Activated T-cell treated with anti-CD3 and anti-CD28 coated beads, Interleukin-2, amount 50 U/mL, for 72 hours (primary cell): ENCODE measurements around the gene VWA8. TPM values are rescaled to one million over a fixed set of nuclear protein-coding genes. Genes with fewer than 3 reads are reported as not detected.

ENCODE experiments used
- ATAC-seq, 2 donors: fragments of 150-1000 bp; cut with Tn5 transposase; replicated peaks in 1 of 2; 2 replicates each; pipeline ENCODE4 v1.10.0; 2021; ENCODE audit warnings: moderate library complexity in 2 of 2, mild to moderate bottlenecking in 1 of 2
- DNase-seq, 2 donors: peaks; one replicate each; pipeline ENCODE4 v3.0.0; 2021 to 2022; ENCODE audit warnings: mixed read lengths in 1 of 2
- H3K27ac Mint-ChIP-seq: one replicate; pipeline ENCODE4 v1.8.0; 2022; ENCODE audit warnings: mild to moderate bottlenecking, moderate library complexity, mixed read lengths
- H3K27me3 Mint-ChIP-seq: one replicate; pipeline ENCODE4 v1.8.0; 2022; ENCODE audit warnings: low read depth, mixed read lengths
- H3K36me3 Mint-ChIP-seq, 2 donors: one replicate each; pipeline ENCODE4 v1.8.0; 2022; ENCODE audit warnings: mixed read lengths in 2 of 2, mild to moderate bottlenecking in 1 of 2; ENCODE audit not compliant: insufficient read depth in 2 of 2
- H3K4me1 Mint-ChIP-seq: one replicate; pipeline ENCODE4 v1.8.0; 2022; ENCODE audit warnings: low read depth, mixed read lengths
- H3K4me3 Mint-ChIP-seq, 2 donors: one replicate each; pipeline ENCODE4 v1.8.0; 2022; ENCODE audit warnings: mild to moderate bottlenecking in 2 of 2, mixed read lengths in 2 of 2, moderate library complexity in 2 of 2
- H3K9me3 Mint-ChIP-seq, 2 donors: one replicate each; pipeline ENCODE4 v1.8.0; 2022; ENCODE audit warnings: mixed read lengths in 2 of 2
- total RNA-seq, 2 donors: library from RNA; stranded (reverse); gene quantifications; one replicate each; pipeline ENCODE4 v1.2.3, GENCODE V29; 2022

Gene VWA8
- 10 to 100 TPM; 25.6 to 35.0 TPM for total RNA-seq

GRCh38 chr13:41960637-41961465, at the start of gene VWA8:
VWA8 (minus strand) TSS chr13:41961109; CDS start chr13:41961015, 94 bp downstream.
- H3K36me3 Mint-ChIP-seq, result peaks cover 6 to 8% of the 10 kb centered on the region in 2 donors
- ATAC-seq, result peak; percentile 84 to 85
- H3K27me3 Mint-ChIP-seq, result no peaks in the 10 kb centered on the region
- peak; percentile 90 for DNase-seq
- H3K4me3 Mint-ChIP-seq, result peak within 1 kb of the TSS; percentile 89 to 93
- peaks cover 56% of the 10 kb centered on the region for H3K4me1 Mint-ChIP-seq
- peaks cover 6 to 8% of the 10 kb centered on the region in 2 donors for H3K9me3 Mint-ChIP-seq
- peak within 1 kb of the TSS; percentile 90 for H3K27ac Mint-ChIP-seq

- H3K4me3 Mint-ChIP-seq, result no peak overlapping the region
- no peaks in the 10 kb centered on the region for H3K9me3 Mint-ChIP-seq
- peaks cover 20% of the 10 kb centered on the region for H3K27me3 Mint-ChIP-seq
- DNase-seq (no peak), ATAC-seq (no peak)
- H3K4me1 Mint-ChIP-seq, result no peaks in the 10 kb centered on the region
- no peaks in the 10 kb centered on the region for H3K36me3 Mint-ChIP-seq
- no peak overlapping the region for H3K27ac Mint-ChIP-seq
Measured at GRCh38 chr13:42009057-42009456, 48.1 kb upstream of the VWA8 start.

- ATAC-seq, result no peak
- no peak for DNase-seq
- Mint-ChIP-seq H3K9me3 (no peaks in the 10 kb centered on the region), H3K36me3 (no peaks in the 10 kb centered on the region), H3K27ac (no peak overlapping the region), H3K4me3 (no peak overlapping the region), H3K27me3 (peaks cover 20% of the 10 kb centered on the region), H3K4me1 (no peaks in the 10 kb centered on the region)
Measured at GRCh38 chr13:42007844-42008243, 46.9 kb upstream of the VWA8 start.

- Mint-ChIP-seq H3K27ac (no peak overlapping the region), H3K9me3 (no peaks in the 10 kb centered on the region), H3K4me1 (no peaks in the 10 kb centered on the region), H3K36me3 (no peaks in the 10 kb centered on the region), H3K27me3 (peaks cover 37% of the 10 kb centered on the region), H3K4me3 (no peak overlapping the region)
- ATAC-seq, result no peak
- DNase-seq, result no peak
Measured at GRCh38 chr13:42002066-42002465, 41.2 kb upstream of the VWA8 start.

- Mint-ChIP-seq H3K4me3 (no peak overlapping the region), H3K36me3 (no peaks in the 10 kb centered on the region), H3K9me3 (no peaks in the 10 kb centered on the region), H3K27me3 (peaks cover 37% of the 10 kb centered on the region), H3K4me1 (no peaks in the 10 kb centered on the region), H3K27ac (no peak overlapping the region)
- no peak for DNase-seq
- no peak for ATAC-seq
Measured at GRCh38 chr13:42001580-42001979, 40.7 kb upstream of the VWA8 start.

GRCh38 chr13:42000846-42001245, 39.9 kb upstream of the VWA8 start:
- no peak overlapping the region for H3K4me3 Mint-ChIP-seq
- peaks cover 34% of the 10 kb centered on the region for H3K27me3 Mint-ChIP-seq
- H3K4me1 Mint-ChIP-seq, result no peaks in the 10 kb centered on the region
- ATAC-seq, result no peak
- H3K9me3 Mint-ChIP-seq, result no peaks in the 10 kb centered on the region
- no peaks in the 10 kb centered on the region for H3K36me3 Mint-ChIP-seq
- H3K27ac Mint-ChIP-seq, result no peak overlapping the region
- DNase-seq, result no peak

- H3K4me1 Mint-ChIP-seq, result no peaks in the 10 kb centered on the region
- ATAC-seq, result no peak
- DNase-seq, result no peak
- H3K27me3 Mint-ChIP-seq, result peaks cover 26% of the 10 kb centered on the region
- H3K27ac Mint-ChIP-seq, result no peak overlapping the region
- H3K36me3 Mint-ChIP-seq, result no peaks in the 10 kb centered on the region
- no peak overlapping the region for H3K4me3 Mint-ChIP-seq
- H3K9me3 Mint-ChIP-seq, result no peaks in the 10 kb centered on the region
Measured at GRCh38 chr13:41997396-41997795, 36.5 kb upstream of the VWA8 start.

- DNase-seq (peak; percentile 6 to 10), ATAC-seq (peak in 1 of 2 donors; percentile 37)
- Mint-ChIP-seq H3K9me3 (no peaks in the 10 kb centered on the region), H3K27me3 (peaks cover 18% of the 10 kb centered on the region), H3K4me1 (no peaks in the 10 kb centered on the region), H3K36me3 (no peaks in the 10 kb centered on the region), H3K27ac (no peak overlapping the region), H3K4me3 (no peak overlapping the region)
Measured at GRCh38 chr13:41995946-41996345, 35.0 kb upstream of the VWA8 start.

GRCh38 chr13:41995336-41995735, 34.4 kb upstream of the VWA8 start:
- no peak overlapping the region for H3K27ac Mint-ChIP-seq
- DNase-seq, result no peak

GRCh38 chr13:41994696-41995095, 33.8 kb upstream of the VWA8 start:
- peaks cover 6% of the 10 kb centered on the region for H3K27me3 Mint-ChIP-seq
- no peaks in the 10 kb centered on the region for H3K9me3 Mint-ChIP-seq
- DNase-seq (no peak), ATAC-seq (no peak)
- no peak overlapping the region for H3K27ac Mint-ChIP-seq
- H3K4me1 Mint-ChIP-seq, result no peaks in the 10 kb centered on the region
- no peaks in the 10 kb centered on the region for H3K36me3 Mint-ChIP-seq
- no peak overlapping the region for H3K4me3 Mint-ChIP-seq

More at GRCh38 chr13:41995336-41995735, 34.4 kb upstream of the VWA8 start:
- no peak for ATAC-seq
- Mint-ChIP-seq H3K9me3 (no peaks in the 10 kb centered on the region), H3K4me1 (no peaks in the 10 kb centered on the region), H3K36me3 (no peaks in the 10 kb centered on the region), H3K4me3 (no peak overlapping the region), H3K27me3 (peaks cover 12% of the 10 kb centered on the region)

GRCh38 chr13:41991936-41992335, 31.0 kb upstream of the VWA8 start:
- H3K4me3 Mint-ChIP-seq, result no peak overlapping the region
- H3K27ac Mint-ChIP-seq, result no peak overlapping the region
- DNase-seq (no peak), ATAC-seq (no peak)
- H3K36me3 Mint-ChIP-seq, result no peaks in the 10 kb centered on the region
- H3K9me3 Mint-ChIP-seq, result peaks cover 0 to 2% of the 10 kb centered on the region in 2 donors
- no peaks in the 10 kb centered on the region for H3K4me1 Mint-ChIP-seq
- H3K27me3 Mint-ChIP-seq, result peaks cover 6% of the 10 kb centered on the region

- Mint-ChIP-seq H3K4me3 (no peak overlapping the region), H3K9me3 (peaks cover 0 to 2% of the 10 kb centered on the region in 2 donors), H3K4me1 (peaks cover 2% of the 10 kb centered on the region), H3K27me3 (peaks cover 15% of the 10 kb centered on the region), H3K27ac (no peak overlapping the region), H3K36me3 (no peaks in the 10 kb centered on the region)
- no peak for DNase-seq
- no peak for ATAC-seq
Measured at GRCh38 chr13:41988244-41988643, 27.3 kb upstream of the VWA8 start.

- no peak overlapping the region for H3K27ac Mint-ChIP-seq
- H3K4me3 Mint-ChIP-seq, result no peak overlapping the region
- H3K4me1 Mint-ChIP-seq, result peaks cover 8% of the 10 kb centered on the region
- ATAC-seq (no peak), DNase-seq (no peak)
- H3K36me3 Mint-ChIP-seq, result no peaks in the 10 kb centered on the region
- peaks cover 0 to 2% of the 10 kb centered on the region in 2 donors for H3K9me3 Mint-ChIP-seq
- H3K27me3 Mint-ChIP-seq, result peaks cover 20% of the 10 kb centered on the region
Measured at GRCh38 chr13:41985788-41986508, 25.0 kb upstream of the VWA8 start.
